H1 (cell line): Measurements from ENCODE around the gene EPSTI1. TPM values are rescaled to one million over a fixed set of nuclear protein-coding genes. Genes with fewer than 3 reads are reported as not detected.

Experiments used
- CTCF ChIA-PET: fragments of 300-600 bp; sonication (Branson Sonifier 250); formaldehyde crosslinking; loops from one replicate; lab custom pipeline; 2021; ENCODE audit not compliant: partially characterized antibody; lab: Charles Lee
- POLR2A ChIA-PET: fragments of 300-600 bp; sonication (Branson Sonifier 250); formaldehyde crosslinking; loops from one replicate; lab custom pipeline; 2021; ENCODE audit warnings: inconsistent platforms; ENCODE audit not compliant: partially characterized antibody; lab: Charles Lee
- DNase-seq, 2 experiments: peaks; one replicate each; pipeline versions ENCODE4 v3.0.0 to v3.0.0-alpha.2; 2010 to 2022; ENCODE audit warnings: low spot score in 2 of 2, low read depth in 1 of 2, mixed read lengths in 1 of 2
- FAIRE-seq: peaks from 2 replicates; lab custom pipeline; 2011; peaks lifted over from hg19 to GRCh38; lab: Jason Lieb, UNC
- H2AFZ ChIP-seq: 2 replicates; pipeline ENCODE4 v1.8.1; 2012; ENCODE audit warnings: low read length, inconsistent platforms
- H2AK5ac ChIP-seq: 2 replicates; pipeline ENCODE4 v1.6.1; 2013; ENCODE audit warnings: low read depth, low read length
- H2BK120ac ChIP-seq: replicated peaks from 2 replicates; pipeline ENCODE3; 2013; ENCODE audit warnings: low read depth, low read length, inconsistent platforms
- H2BK12ac ChIP-seq: 2 replicates; pipeline ENCODE4 v1.6.1; 2013; ENCODE audit warnings: low read depth, low read length
- H2BK15ac ChIP-seq: 2 replicates; pipeline ENCODE4 v1.6.1; 2013; ENCODE audit warnings: low read length
- H2BK20ac ChIP-seq: 2 replicates; pipeline ENCODE4 v1.6.1; 2013; ENCODE audit warnings: low read length
- H2BK5ac ChIP-seq: 2 replicates; pipeline ENCODE4 v1.6.1; 2013; ENCODE audit warnings: low read depth, low read length
- H3K14ac ChIP-seq: 2 replicates; pipeline ENCODE4 v1.6.1; 2013; ENCODE audit warnings: inconsistent platforms; ENCODE audit not compliant: insufficient read length
- H3K18ac ChIP-seq: 2 replicates; pipeline ENCODE4 v1.6.1; 2013; ENCODE audit warnings: low read length; ENCODE audit errors: extremely low read depth
- H3K23ac ChIP-seq: 2 replicates; pipeline ENCODE4 v1.6.1; 2013; ENCODE audit warnings: inconsistent platforms; ENCODE audit not compliant: insufficient read length
- H3K23me2 ChIP-seq: 2 replicates; pipeline ENCODE4 v1.6.1; 2013; ENCODE audit warnings: low read depth, low read length
- H3K27ac ChIP-seq: 2 replicates; pipeline ENCODE4 v1.6.1; 2011; ENCODE audit warnings: low read depth, low read length, inconsistent platforms
- H3K27me3 ChIP-seq, 4 experiments: replicated peaks in 1 of 4; 1 replicate in 1 of 4; 2 replicates in 3 of 4; pipeline versions ENCODE4 v1.6.1 to v1.8.1; 2011 to 2013; ENCODE audit warnings: low read length in 3 of 4, mild to moderate bottlenecking in 3 of 4, inconsistent platforms in 2 of 4, mixed read lengths in 2 of 4, moderate library complexity in 1 of 4; ENCODE audit not compliant: control insufficient read depth in 3 of 4, insufficient read depth in 3 of 4; ENCODE audit errors: extremely low read depth in 1 of 4
- H3K36me3 ChIP-seq, 4 experiments: 2 replicates each; pipeline versions ENCODE4 v1.6.1 to v1.8.1; 2011 to 2013; ENCODE audit warnings: mild to moderate bottlenecking in 4 of 4, low read length in 3 of 4, moderate library complexity in 2 of 4, control low read depth in 1 of 4, inconsistent platforms in 1 of 4; ENCODE audit not compliant: insufficient read depth in 4 of 4, control insufficient read depth in 2 of 4
- H3K4ac ChIP-seq: replicated peaks from 2 replicates; pipeline ENCODE3; 2013; ENCODE audit warnings: low read length, low read depth, mixed read lengths, inconsistent platforms; ENCODE audit not compliant: insufficient read length
- H3K4me1 ChIP-seq, 4 experiments: replicated peaks in 1 of 4; 1 replicate in 1 of 4; 2 replicates in 3 of 4; pipeline versions ENCODE4 v1.6.1 to v1.8.1; 2011 to 2013; ENCODE audit warnings: low read length in 3 of 4, inconsistent platforms in 2 of 4, mixed read lengths in 1 of 4; ENCODE audit not compliant: insufficient read depth in 4 of 4, control insufficient read depth in 3 of 4
- H3K4me2 ChIP-seq, 2 experiments: 2 replicates each; pipeline versions ENCODE4 v1.6.1 to v1.8.1; 2011 to 2013; ENCODE audit warnings: low read depth in 2 of 2, low read length in 2 of 2, control low read depth in 1 of 2, inconsistent platforms in 1 of 2, mild to moderate bottlenecking in 1 of 2; ENCODE audit not compliant: insufficient read depth in 1 of 2
- H3K4me3 ChIP-seq, 4 experiments: fragments of 200-600, 300-600 bp in 1 of 4; sonication (generic), shearing (Covaris generic), sonication (Bioruptor Twin) in 1 of 4; 2 replicates each; pipeline versions ENCODE4 v1.5.1 to v1.8.1; 2011 to 2016; ENCODE audit warnings: low read length in 4 of 4, low read depth in 3 of 4, control low read depth in 2 of 4, inconsistent platforms in 2 of 4, mild to moderate bottlenecking in 2 of 4, mixed read lengths in 1 of 4, moderate library complexity in 1 of 4; ENCODE audit not compliant: insufficient read depth in 2 of 4; ENCODE audit errors: extremely low read depth in 1 of 4
- H3K56ac ChIP-seq: replicated peaks from 2 replicates; pipeline ENCODE3; 2013; ENCODE audit warnings: low read depth, mild to moderate bottlenecking, mixed read lengths, low read length, inconsistent platforms; ENCODE audit not compliant: insufficient read length
- H3K79me1 ChIP-seq: 2 replicates; pipeline ENCODE4 v1.6.1; 2013; ENCODE audit warnings: low read depth, low read length, control low read depth
- H3K79me2 ChIP-seq, 2 experiments: 2 replicates each; pipeline versions ENCODE4 v1.6.1 to v1.8.1; 2012 to 2013; ENCODE audit warnings: low read length in 2 of 2, mild to moderate bottlenecking in 2 of 2, inconsistent platforms in 1 of 2; ENCODE audit not compliant: insufficient read depth in 2 of 2, control insufficient read depth in 1 of 2
- H3K9ac ChIP-seq, 4 experiments: replicated peaks in 1 of 4; 1 replicate in 1 of 4; 2 replicates in 3 of 4; pipeline versions ENCODE4 v1.6.1 to v1.8.1; 2011 to 2013; ENCODE audit warnings: low read depth in 3 of 4, low read length in 3 of 4, control low read depth in 2 of 4, mild to moderate bottlenecking in 2 of 4, moderate library complexity in 2 of 4, inconsistent platforms in 1 of 4; ENCODE audit errors: extremely low read depth in 1 of 4
- H3K9me3 ChIP-seq, 2 experiments: 2 replicates each; pipeline versions ENCODE4 v1.6.1 to v1.8.1; 2012 to 2013; ENCODE audit warnings: mild to moderate bottlenecking in 2 of 2, moderate library complexity in 2 of 2, control low read depth in 1 of 2, inconsistent platforms in 1 of 2, low read depth in 1 of 2, low read length in 1 of 2, mixed read lengths in 1 of 2; ENCODE audit not compliant: insufficient read depth in 2 of 2
- H4K20me1 ChIP-seq, 2 experiments: replicated peaks in 1 of 2; 2 replicates each; pipeline versions ENCODE3 to v1.8.1; 2011 to 2013; ENCODE audit warnings: inconsistent platforms in 2 of 2, low read length in 2 of 2, mild to moderate bottlenecking in 1 of 2; ENCODE audit not compliant: insufficient read depth in 2 of 2, control insufficient read depth in 1 of 2
- H4K5ac ChIP-seq: 2 replicates; pipeline ENCODE4 v1.6.1; 2013; ENCODE audit warnings: low read length, low read depth, mixed read lengths, inconsistent platforms; ENCODE audit not compliant: insufficient read length
- H4K8ac ChIP-seq: 2 replicates; pipeline ENCODE4 v1.8.0; 2013; ENCODE audit warnings: mild to moderate bottlenecking, moderate library complexity, low read length, inconsistent platforms; ENCODE audit not compliant: insufficient read depth; ENCODE audit errors: extremely low read depth
- H4K91ac ChIP-seq: replicated peaks from 2 replicates; pipeline ENCODE3; 2013; ENCODE audit warnings: low read length, mixed read lengths, inconsistent platforms; ENCODE audit not compliant: insufficient read length
- CBX8 ChIP-seq: fragments of 300-800, 300-1000 bp; sonication (generic); IDR thresholded peaks from 2 replicates; pipeline ENCODE4 v1.7.1; 2016; ENCODE audit warnings: low read depth, low read length, borderline replicate concordance
- CTBP2 ChIP-seq: IDR thresholded peaks from 2 replicates; pipeline ENCODE4 v1.7.0; 2011; ENCODE audit warnings: borderline replicate concordance, mild to moderate bottlenecking, moderate library complexity, mixed read lengths, low read length; ENCODE audit not compliant: insufficient read depth, insufficient read length
- EGR1 ChIP-seq: IDR thresholded peaks from 2 replicates; pipeline ENCODE4 v1.6.1; 2011; ENCODE audit warnings: low read depth, low read length, borderline replicate concordance
- HDAC2 ChIP-seq, 2 experiments: fragments of 300-600 bp in 1 of 2; sonication (generic) in 1 of 2; IDR thresholded peaks; 2 replicates each; pipeline ENCODE4 v1.6.1; 2011 to 2012; ENCODE audit warnings: low read depth in 2 of 2, low read length in 2 of 2, mild to moderate bottlenecking in 2 of 2, moderate library complexity in 2 of 2, borderline replicate concordance in 1 of 2, inconsistent platforms in 1 of 2
- KDM1A ChIP-seq: fragments of 200-600, 300-600 bp; sonication (generic); IDR thresholded peaks from 2 replicates; pipeline ENCODE4 v1.7.1; 2016; ENCODE audit warnings: mild to moderate bottlenecking, low read length, borderline replicate concordance
- KDM5A ChIP-seq: fragments of 200-600 bp; IDR thresholded peaks from 2 replicates; pipeline ENCODE4 v1.7.1; 2012; ENCODE audit warnings: mild to moderate bottlenecking, low read length, inconsistent platforms, mixed read lengths
- MAFK ChIP-seq: IDR thresholded peaks from 2 replicates; pipeline ENCODE4 v1.6.1; 2012; ENCODE audit warnings: low read depth, mild to moderate bottlenecking, improper control_type of control experiment, low read length
- POU5F1 ChIP-seq: IDR thresholded peaks from 2 replicates; pipeline ENCODE4 v1.6.1; 2011; ENCODE audit warnings: low read depth, mild to moderate bottlenecking, low read length, moderate library complexity
- RFX5 ChIP-seq: IDR thresholded peaks from 2 replicates; pipeline ENCODE4 v1.6.1; 2011; ENCODE audit warnings: low read depth, low read length, improper control_type of control experiment, borderline replicate concordance
- RNF2 ChIP-seq: fragments of 200-900, 300-1000 bp; sonication (generic); IDR thresholded peaks from 2 replicates; pipeline ENCODE4 v1.7.1; 2016; ENCODE audit warnings: borderline replicate concordance, low read depth, mild to moderate bottlenecking, antibody characterized with exemption, low read length; ENCODE audit not compliant: poor library complexity, severe bottlenecking; ENCODE audit errors: missing control alignments
- RXRA ChIP-seq: IDR thresholded peaks from 2 replicates; pipeline ENCODE4 v1.6.1; 2011; ENCODE audit warnings: low read depth, mild to moderate bottlenecking, low read length, moderate library complexity; ENCODE audit not compliant: insufficient read depth
- SP1 ChIP-seq: IDR thresholded peaks from 2 replicates; pipeline ENCODE4 v1.6.1; 2011; ENCODE audit warnings: low read depth, low read length
- SP2 ChIP-seq: IDR thresholded peaks from 2 replicates; pipeline ENCODE4 v1.6.1; 2012; ENCODE audit warnings: mild to moderate bottlenecking, low read length, inconsistent platforms
- TAF1 ChIP-seq: IDR thresholded peaks from 2 replicates; pipeline ENCODE4 v1.6.1; 2011; ENCODE audit warnings: mild to moderate bottlenecking, low read depth, low read length
- WGBS, 2 experiments: shearing (Covaris generic) in 1 of 2; methylation state at CpG; one replicate each; pipeline versions ENCODE4 v1.1.6 to v1.1.7; 2013 to 2015; ENCODE audit warnings: low lambda C conversion rate in 2 of 2, mixed read lengths in 2 of 2, inconsistent platforms in 1 of 2, low coverage in 1 of 2, missing lambda C conversion rate in 1 of 2; ENCODE audit not compliant: insufficient replicate concordance in 2 of 2, insufficient coverage in 1 of 2, insufficient read length in 1 of 2; ENCODE audit errors: extremely low coverage in 1 of 2, missing lambda C conversion rate in 1 of 2; 5-methylcytosine and 5-hydroxymethylcytosine counted together
- polyA plus RNA-seq, 7 experiments: library from polyadenylated mRNA; depleted of rRNA in 3 of 7; stranded (reverse) in 5 of 7; unstranded in 2 of 7; fragments of >200 nt in 5 of 7; fragments of 200-250 nt in 2 of 7; gene quantifications; 1 replicate in 5 of 7; 2 replicates in 1 of 7; 4 replicates in 1 of 7; pipeline versions ENCODE4 v1.2.1 to v1.2.3, GENCODE V29; 2011 to 2013; ENCODE audit warnings: missing spikeins in 2 of 7, mixed read lengths in 2 of 7
- total RNA-seq: library from RNA; stranded (reverse); fragmentation: NEBNext Ultra II Directional; extraction: Animal tissue kit (Norgen Biotek cat#: 25700); gene quantifications from 2 replicates; pipeline ENCODE4 v1.2.1, GENCODE V29; 2021

The EPSTI1 gene
- total and polyA plus RNA-seq, 2 of the 8 experiments (the other 6 are each of a cell fraction or from before 2014, with no cell fraction given), result 0.23 to 0.37 TPM

- Histone ChIP-seq H4K8ac (no peak overlapping the region), H3K27me3 (no peaks in the 10 kb centered on the region), H2BK20ac (no peak overlapping the region), H2BK5ac (no peak overlapping the region), H3K79me1 (no peaks in the 10 kb centered on the region), H3K27ac (no peak overlapping the region), H3K14ac (no peak overlapping the region), H3K23ac (no peak overlapping the region), H4K5ac (no peak overlapping the region), H4K20me1 (no peaks in the 10 kb centered on the region), H3K4ac (no peak overlapping the region), H2BK15ac (no peak overlapping the region), H2BK120ac (no peak overlapping the region), H3K23me2 (no peaks in the 10 kb centered on the region), H3K36me3 (no peaks in the 10 kb centered on the region), H2BK12ac (no peak overlapping the region), H3K79me2 (no peaks in the 10 kb centered on the region), H3K18ac (no peak overlapping the region), H3K4me2 (no peak overlapping the region), H3K9me3 (no peaks in the 10 kb centered on the region; a peak in 1 of 4 replicates), H4K91ac (no peak overlapping the region), H2AK5ac (no peak overlapping the region), H3K4me1 (peaks cover 0 to 4% (median 1%) of the 10 kb centered on the region in 4 experiments; a peak in 1 of 7 replicates), H3K56ac (no peak overlapping the region), H3K4me3 (no peak overlapping the region), H3K9ac (no peak overlapping the region), H2AFZ (no peak overlapping the region)
- POLR2A ChIA-PET, result interaction anchor here (1.2 kb wide), 1 partner anchor 63 kb away, joined by 3 read pairs; no protein-coding TSS in a partner anchor
- no peak for FAIRE-seq
- WGBS, 2 experiments, result 67% methylated on average over 4 of the region's 4 CpGs; no CpG with 5 or more reads in 1 of the 2 experiments
- no peak for DNase-seq
- CTCF ChIA-PET, result interaction anchor here (0.6 to 1.5 kb wide), 3 partner anchors 19 to 246 kb away, joined by 3 to 5 read pairs (median 3); no protein-coding TSS in a partner anchor
- TF ChIP-seq POU5F1 (no peak), CTBP2 (no peak), HDAC2 (IDR thresholded peaks at IDR 0.05; ENCODE audit: borderline replicate concordance in 1 of 2, low read depth in 2 of 2, low read length in 2 of 2) (no peak), SP1 (no peak), RNF2 (no peak), TAF1 (no peak), KDM1A (no peak), EGR1 (no peak), MAFK (no peak), KDM5A (no peak), SP2 (no peak), RXRA (no peak), RFX5 (no peak), CBX8 (no peak)
These were observed 97.2 kb downstream of the EPSTI1 start for GRCh38 chr13:42894765-42895243.
